CD4-positive, CD25-positive, alpha-beta regulatory T cell (primary cell): ENCODE results near the gene SDK1. TPM values are rescaled to one million over a fixed set of nuclear protein-coding genes. Genes with fewer than 3 reads are reported as not detected.
A peak's percentile ranks its signal among the peaks of the same experiment; 100 is the strongest.

Experiments used
- ATAC-seq, 2 donors: fragments of 150-1000 bp; cut with Tn5 transposase; one replicate each; pipeline ENCODE4 v1.10.0; 2021; ENCODE audit warnings: low read depth in 2 of 2, moderate number of reproducible peaks in 2 of 2, moderate library complexity in 1 of 2
- DNase-seq, 3 donors: peaks; one replicate each; pipeline versions ENCODE4 v3.0.0 to v3.0.0-alpha.2; 2012 to 2022; ENCODE audit warnings: mixed read lengths in 1 of 3
- H3K27ac ChIP-seq: one replicate; pipeline ENCODE4 v1.7.0; 2013; ENCODE audit warnings: mild to moderate bottlenecking, low read length; ENCODE audit not compliant: insufficient read depth, poor library complexity, severe bottlenecking
- H3K27me3 ChIP-seq: one replicate; pipeline ENCODE4 v1.7.0; 2013; ENCODE audit warnings: low read length; ENCODE audit not compliant: control insufficient read depth, insufficient read depth
- H3K36me3 ChIP-seq: one replicate; pipeline ENCODE4 v1.7.0; 2013; ENCODE audit warnings: mild to moderate bottlenecking, low read length, moderate library complexity; ENCODE audit not compliant: control insufficient read depth, insufficient read depth
- H3K4me1 ChIP-seq: 2 replicates; pipeline ENCODE4 v1.7.0; 2013; ENCODE audit warnings: mild to moderate bottlenecking, low read length; ENCODE audit not compliant: insufficient read depth, control insufficient read depth, poor library complexity, severe bottlenecking
- H3K4me3 ChIP-seq: one replicate; pipeline ENCODE4 v1.7.0; 2013; ENCODE audit warnings: low read depth, mild to moderate bottlenecking, low read length, moderate library complexity
- H3K9me3 ChIP-seq, 2 experiments: 1 replicate in 1 of 2; 2 replicates in 1 of 2; pipeline ENCODE4 v1.7.0; 2013; ENCODE audit warnings: low read length in 2 of 2, mild to moderate bottlenecking in 1 of 2, moderate library complexity in 1 of 2; ENCODE audit not compliant: control insufficient read depth in 2 of 2
- H3K27ac Mint-ChIP-seq, 3 donors: one replicate each; pipeline ENCODE4 v1.8.0; 2020 to 2022; ENCODE audit warnings: mild to moderate bottlenecking in 3 of 3, mixed read lengths in 3 of 3, moderate library complexity in 2 of 3
- H3K27me3 Mint-ChIP-seq: one replicate; pipeline ENCODE4 v1.8.0; 2022; ENCODE audit warnings: mild to moderate bottlenecking, mixed read lengths
- H3K36me3 Mint-ChIP-seq: one replicate; pipeline ENCODE4 v1.8.0; 2020; ENCODE audit warnings: mixed read lengths
- H3K4me1 Mint-ChIP-seq, 4 donors: one replicate each; pipeline ENCODE4 v1.8.0; 2020 to 2022; ENCODE audit warnings: mixed read lengths in 4 of 4, mild to moderate bottlenecking in 1 of 4
- H3K4me3 Mint-ChIP-seq, 4 donors: one replicate each; pipeline ENCODE4 v1.8.0; 2020 to 2022; ENCODE audit warnings: mild to moderate bottlenecking in 4 of 4, mixed read lengths in 4 of 4, moderate library complexity in 3 of 4
- H3K9me3 Mint-ChIP-seq, 7 donors: one replicate each; pipeline ENCODE4 v1.8.0; 2020 to 2022; ENCODE audit warnings: mixed read lengths in 7 of 7, mild to moderate bottlenecking in 3 of 7, moderate library complexity in 2 of 7
- polyA plus RNA-seq, 4 donors: library from polyadenylated mRNA; unstranded; fragments of 300-500 nt; fragmentation: Illumina TruSeq; gene quantifications; one replicate each; pipeline ENCODE4 v1.2.3, GENCODE V29; 2021
- total RNA-seq: library from RNA; stranded (reverse); gene quantifications from one replicate; pipeline ENCODE4 v1.2.3, GENCODE V29; 2022

The SDK1 gene
- total and polyA plus RNA-seq, 5 donors from 2014 or later = 0.47 TPM; not detected in 4

DNA sequence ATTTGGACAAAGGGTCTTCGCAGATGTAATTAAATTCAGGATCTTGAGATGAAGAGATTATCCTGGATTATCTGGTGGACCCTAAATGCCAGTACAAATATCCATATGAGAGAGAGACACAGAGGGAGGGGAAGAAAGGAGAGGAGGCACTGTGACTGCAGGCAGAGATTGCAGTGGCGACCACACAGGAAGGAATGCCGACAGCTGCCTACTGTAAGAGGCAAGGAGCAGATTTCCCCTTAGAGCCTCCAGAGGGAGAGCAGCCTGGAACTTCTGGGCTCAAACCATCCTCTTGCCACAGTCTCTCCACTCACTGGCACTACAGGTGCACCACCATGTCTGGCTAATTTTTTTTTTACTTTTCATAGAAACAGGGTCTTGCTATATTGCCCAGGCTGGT lies 152.3 kb downstream of the SDK1 start:
- ATAC-seq = no peak

DNA sequence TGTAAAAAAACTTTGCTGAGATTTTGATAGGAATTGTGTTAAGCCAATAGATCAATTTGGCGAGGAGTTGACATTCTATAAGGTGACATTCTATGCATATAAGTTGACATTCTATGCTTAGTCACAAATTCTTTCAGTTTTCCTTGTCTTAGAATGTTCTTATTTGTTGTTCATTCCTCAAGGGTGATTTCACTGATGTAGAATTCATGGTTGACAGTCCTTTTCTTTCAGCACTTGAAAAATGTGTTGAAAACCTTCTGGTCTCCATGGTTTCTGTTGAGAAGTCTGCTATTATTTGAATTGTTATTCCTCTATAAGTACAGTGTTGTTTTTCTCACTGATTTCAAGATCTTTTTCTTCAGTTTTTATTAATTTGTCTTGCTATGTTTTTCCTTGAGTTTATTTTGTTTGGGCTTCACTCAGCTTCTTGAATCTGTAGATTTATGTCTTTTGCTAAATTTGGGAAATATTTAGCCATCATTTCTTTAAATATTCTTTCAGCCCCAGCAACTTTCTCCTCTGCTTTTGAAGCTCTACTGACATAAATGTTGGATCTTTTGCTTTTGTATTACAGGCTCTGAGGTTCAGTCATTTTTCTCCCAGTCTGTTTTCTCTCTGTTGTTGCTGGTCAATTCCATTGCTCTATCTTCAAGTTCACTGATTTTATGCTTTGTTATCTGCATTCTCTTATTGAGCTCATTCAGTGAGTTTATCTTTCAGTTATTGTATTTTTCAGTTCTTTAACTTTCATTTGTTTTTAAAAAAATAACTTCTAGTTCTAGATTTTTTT lies 154.9 kb downstream of the SDK1 start:
- Mint-ChIP-seq H3K27me3 (peaks cover 8% of the 10 kb centered on the region), H3K27ac (no peak overlapping the region), H3K4me1 (peaks cover 0 to 7% (median 2%) of the 10 kb centered on the region in 4 donors), H3K36me3 (no peaks in the 10 kb centered on the region), H3K9me3 (peaks cover 0 to 3% (median 0%) of the 10 kb centered on the region in 7 donors), H3K4me3 (no peak overlapping the region)
- no peaks in the 10 kb centered on the region for H3K36me3 ChIP-seq
- H3K27me3 ChIP-seq = peaks cover 10% of the 10 kb centered on the region
- H3K9me3 ChIP-seq = no peaks in the 10 kb centered on the region
- DNase-seq = no peak
- no peak overlapping the region for H3K27ac ChIP-seq
- peaks cover under 1% of the 10 kb centered on the region for H3K4me1 ChIP-seq
- H3K4me3 ChIP-seq = no peak overlapping the region
- no peak for ATAC-seq

More for the DNA sequence above, 152.3 kb downstream of the SDK1 start:
- Mint-ChIP-seq H3K27me3 (peaks cover 8% of the 10 kb centered on the region), H3K9me3 (peaks cover 0 to 3% (median 0%) of the 10 kb centered on the region in 7 donors), H3K4me3 (no peak overlapping the region), H3K36me3 (no peaks in the 10 kb centered on the region), H3K27ac (no peak overlapping the region), H3K4me1 (no peaks in the 10 kb centered on the region)
- Histone ChIP-seq H3K27me3 (peaks cover 17% of the 10 kb centered on the region), H3K4me3 (no peak overlapping the region), H3K36me3 (no peaks in the 10 kb centered on the region), H3K9me3 (no peaks in the 10 kb centered on the region), H3K4me1 (no peaks in the 10 kb centered on the region), H3K27ac (no peak overlapping the region)
- DNase-seq = no peak

DNA sequence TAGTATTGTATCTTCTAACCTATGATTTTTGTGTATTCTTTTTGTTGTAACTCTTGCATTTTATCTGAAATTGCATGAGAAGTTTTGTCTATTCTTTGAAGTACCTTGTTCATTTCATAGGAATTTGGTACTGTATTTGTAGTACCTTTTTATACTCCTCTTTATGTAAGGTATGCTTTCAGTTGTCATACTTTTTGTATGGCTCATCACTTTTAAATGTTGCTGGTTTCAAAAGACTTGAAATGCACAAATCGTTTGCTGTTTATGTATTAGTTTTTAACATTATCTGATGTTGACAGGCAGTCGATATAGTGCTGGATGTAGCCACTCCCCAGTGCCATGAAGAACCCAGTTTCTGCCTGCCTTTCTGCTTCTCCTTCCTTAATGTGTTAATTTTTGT lies 158.1 kb downstream of the SDK1 start:
- no peaks in the 10 kb centered on the region for H3K36me3 Mint-ChIP-seq
- H3K4me3 Mint-ChIP-seq = no peak overlapping the region
- peaks cover 0 to 3% (median 0%) of the 10 kb centered on the region in 7 donors for H3K9me3 Mint-ChIP-seq
- H3K27me3 Mint-ChIP-seq = no peaks in the 10 kb centered on the region
- ATAC-seq = no peak
- no peak overlapping the region for H3K27ac Mint-ChIP-seq
- Histone ChIP-seq H3K9me3 (no peaks in the 10 kb centered on the region), H3K27me3 (peaks cover 3% of the 10 kb centered on the region), H3K27ac (no peak overlapping the region), H3K36me3 (no peaks in the 10 kb centered on the region), H3K4me3 (no peak overlapping the region), H3K4me1 (peaks cover 22% of the 10 kb centered on the region)
- no peak for DNase-seq
- peaks cover 6 to 29% (median 24%) of the 10 kb centered on the region in 4 donors for H3K4me1 Mint-ChIP-seq

DNA sequence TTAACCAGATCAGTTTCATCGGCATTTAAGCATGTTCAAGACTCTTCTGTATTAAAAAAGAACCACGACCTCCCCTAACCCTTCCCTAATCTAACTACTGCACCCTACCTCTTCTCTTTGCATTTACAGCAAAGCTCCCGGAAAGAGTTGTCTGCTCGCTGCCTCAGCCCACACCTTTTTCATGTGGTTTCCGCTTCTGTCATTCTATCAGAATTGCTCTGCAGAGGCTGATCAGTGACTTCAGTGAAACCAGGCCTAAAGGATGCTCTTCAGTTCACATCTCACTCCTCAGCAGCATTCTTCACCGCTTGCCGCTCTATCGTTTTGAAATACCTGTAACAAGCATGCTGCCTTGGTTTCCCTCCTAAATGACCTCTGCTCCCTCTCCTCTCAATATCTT lies 160.9 kb downstream of the SDK1 start:
- H3K36me3 Mint-ChIP-seq = no peaks in the 10 kb centered on the region
- DNase-seq (peak; percentile 27 to 89 (median 78)), ATAC-seq (peak; percentile 97 to 99)
- H3K4me3 Mint-ChIP-seq = peak overlapping the region; percentile 10 to 70 (median 60)
- Histone ChIP-seq H3K27ac (peak overlapping the region; percentile 28), H3K4me1 (peaks cover 22% of the 10 kb centered on the region), H3K4me3 (peak overlapping the region; percentile 61), H3K27me3 (no peaks in the 10 kb centered on the region), H3K9me3 (no peaks in the 10 kb centered on the region), H3K36me3 (no peaks in the 10 kb centered on the region)
- H3K27me3 Mint-ChIP-seq = no peaks in the 10 kb centered on the region
- peaks cover 0 to 2% (median 0%) of the 10 kb centered on the region in 7 donors for H3K9me3 Mint-ChIP-seq
- peak overlapping the region; percentile 36 to 92 (median 85) for H3K27ac Mint-ChIP-seq
- H3K4me1 Mint-ChIP-seq = peaks cover 6 to 31% (median 24%) of the 10 kb centered on the region in 4 donors

DNA sequence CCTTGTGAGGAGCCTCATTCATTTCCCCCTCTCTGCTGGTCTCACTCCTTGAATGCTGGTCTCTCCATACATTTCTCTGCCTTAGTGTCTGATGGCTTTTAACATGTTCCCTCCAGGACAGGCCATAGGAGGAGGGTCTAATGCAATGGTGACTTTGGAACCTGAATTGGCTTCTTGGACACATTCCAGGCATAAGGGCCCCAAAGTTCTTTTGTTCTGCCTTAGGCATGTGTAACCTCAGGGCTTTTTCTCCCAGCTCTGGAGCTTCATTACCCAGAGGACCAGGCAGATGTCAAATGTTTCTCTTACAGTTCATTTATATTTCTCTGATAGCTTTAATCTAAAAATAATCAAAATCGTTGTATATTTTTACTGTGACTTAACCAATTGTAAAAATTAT lies 162.6 kb downstream of the SDK1 start:
- DNase-seq (no peak), ATAC-seq (no peak)
- no peaks in the 10 kb centered on the region for H3K27me3 Mint-ChIP-seq
- H3K36me3 Mint-ChIP-seq = no peaks in the 10 kb centered on the region
- H3K4me1 Mint-ChIP-seq = peaks cover 6 to 31% (median 24%) of the 10 kb centered on the region in 4 donors
- H3K36me3 ChIP-seq = no peaks in the 10 kb centered on the region
- H3K4me3 ChIP-seq = no peak overlapping the region
- H3K9me3 Mint-ChIP-seq = no peaks in the 10 kb centered on the region
- no peaks in the 10 kb centered on the region for H3K9me3 ChIP-seq
- H3K4me1 ChIP-seq = peaks cover 22% of the 10 kb centered on the region
- no peaks in the 10 kb centered on the region for H3K27me3 ChIP-seq
- no peak overlapping the region for H3K4me3 Mint-ChIP-seq
- no peak overlapping the region for H3K27ac ChIP-seq
- H3K27ac Mint-ChIP-seq = no peak overlapping the region

DNA sequence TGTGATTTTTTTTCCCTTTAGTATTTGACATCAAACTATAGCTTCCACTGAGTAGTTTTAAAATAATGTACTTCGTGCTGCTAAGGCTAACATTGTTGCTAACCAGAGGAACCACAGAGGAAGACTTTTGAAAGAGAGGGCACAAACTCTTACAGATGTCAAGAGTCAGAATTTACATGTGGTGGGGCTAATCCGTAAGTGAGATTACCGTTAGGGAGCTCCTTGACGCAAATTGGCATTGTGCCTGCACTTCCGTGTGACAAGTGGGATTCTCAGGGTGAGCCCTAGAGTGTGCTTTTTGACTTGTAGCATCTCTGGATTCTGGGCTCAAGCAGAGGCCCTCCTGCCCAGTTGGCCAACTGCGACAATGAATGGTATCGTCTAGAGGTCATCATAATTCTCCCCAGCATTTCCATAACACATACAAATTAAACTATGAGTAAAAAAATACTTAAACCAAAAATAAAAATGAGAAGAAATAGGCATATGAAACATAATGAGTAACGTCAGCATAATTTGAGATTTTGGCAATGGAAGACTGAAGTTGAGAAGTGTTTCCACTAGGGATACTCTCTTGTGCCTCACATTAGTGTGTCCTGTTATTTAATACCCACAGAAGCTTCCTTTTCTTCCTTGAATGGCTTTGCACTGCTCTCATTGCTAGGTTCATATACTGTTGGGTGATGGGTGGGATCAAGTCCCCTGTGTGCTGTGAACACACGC lies 164.0 kb downstream of the SDK1 start:
- Mint-ChIP-seq H3K27me3 (no peaks in the 10 kb centered on the region), H3K9me3 (no peaks in the 10 kb centered on the region), H3K27ac (no peak overlapping the region), H3K36me3 (no peaks in the 10 kb centered on the region), H3K4me3 (no peak overlapping the region), H3K4me1 (peaks cover 6 to 27% (median 24%) of the 10 kb centered on the region in 4 donors)
- Histone ChIP-seq H3K4me1 (peaks cover 22% of the 10 kb centered on the region), H3K9me3 (no peaks in the 10 kb centered on the region), H3K27ac (no peak overlapping the region), H3K4me3 (no peak overlapping the region), H3K36me3 (no peaks in the 10 kb centered on the region), H3K27me3 (no peaks in the 10 kb centered on the region)
- ATAC-seq (no peak), DNase-seq (no peak)

DNA sequence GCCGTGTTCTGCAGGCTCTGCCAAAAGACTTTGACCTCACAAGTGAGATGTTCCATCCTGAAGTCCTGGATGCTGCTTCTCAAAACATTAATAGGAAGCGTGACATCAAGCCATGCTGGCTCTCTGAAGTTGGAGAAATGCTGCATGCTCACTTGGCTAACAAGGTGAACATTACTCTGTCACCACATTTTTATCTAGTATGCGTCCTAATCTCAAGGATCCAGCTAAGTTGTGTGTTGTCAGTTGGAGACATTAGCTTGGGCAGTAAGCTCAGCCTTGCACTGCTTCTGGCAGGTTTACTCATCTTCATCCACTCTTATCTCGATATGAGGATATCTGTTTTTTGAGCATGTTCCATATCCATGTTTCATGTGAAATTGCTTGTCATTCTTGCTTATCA lies 165.2 kb downstream of the SDK1 start:
- H3K36me3 ChIP-seq = no peaks in the 10 kb centered on the region
- peaks cover 18% of the 10 kb centered on the region for H3K4me1 ChIP-seq
- no peaks in the 10 kb centered on the region for H3K27me3 ChIP-seq
- Mint-ChIP-seq H3K4me1 (peaks cover 6 to 22% (median 19%) of the 10 kb centered on the region in 4 donors), H3K27ac (no peak overlapping the region), H3K36me3 (no peaks in the 10 kb centered on the region), H3K9me3 (no peaks in the 10 kb centered on the region), H3K4me3 (no peak overlapping the region), H3K27me3 (no peaks in the 10 kb centered on the region)
- DNase-seq = no peak
- H3K27ac ChIP-seq = no peak overlapping the region
- H3K9me3 ChIP-seq = no peaks in the 10 kb centered on the region
- no peak for ATAC-seq
- no peak overlapping the region for H3K4me3 ChIP-seq
